Measurements from ENCODE around the gene ELAVL3.

Gene ELAVL3

GRCh38 chr19:11401808-11402543 is 78.9 kb downstream of the ELAVL3 start:
- no peak for DNase-seq (ENCODE audit: low read depth)
- no peak overlapping the region for H3K4me3 ChIP-seq (replicated peaks; ENCODE audit: low read depth, low read length)
- TF ChIP-seq CTCF (IDR thresholded peaks at IDR 0.05; ENCODE audit: low read length, missing control alignments) = no peak
